Thyroid gland (tissue), 4 donors: ENCODE results near the gene KCNQ1.

Experiments
- CTCF ChIP-seq, 6 experiments: fragments of 200-600 bp in 3 of 6; fragments of 450-650 bp in 3 of 6; sonication (generic) in 3 of 6; IDR thresholded peaks; one replicate each; pipeline ENCODE4 v1.5.1; 2016 to 2019; ENCODE audit warnings: antibody characterized with exemption in 6 of 6, mild to moderate bottlenecking in 2 of 6, inconsistent platforms in 1 of 6, moderate library complexity in 1 of 6
- POLR2A ChIP-seq, 2 donors: fragments of 450-650 bp; IDR thresholded peaks; one replicate each; pipeline ENCODE4 v1.6.1; 2017; ENCODE audit warnings: antibody characterized with exemption in 2 of 2, mild to moderate bottlenecking in 2 of 2, moderate library complexity in 1 of 2

DNA sequence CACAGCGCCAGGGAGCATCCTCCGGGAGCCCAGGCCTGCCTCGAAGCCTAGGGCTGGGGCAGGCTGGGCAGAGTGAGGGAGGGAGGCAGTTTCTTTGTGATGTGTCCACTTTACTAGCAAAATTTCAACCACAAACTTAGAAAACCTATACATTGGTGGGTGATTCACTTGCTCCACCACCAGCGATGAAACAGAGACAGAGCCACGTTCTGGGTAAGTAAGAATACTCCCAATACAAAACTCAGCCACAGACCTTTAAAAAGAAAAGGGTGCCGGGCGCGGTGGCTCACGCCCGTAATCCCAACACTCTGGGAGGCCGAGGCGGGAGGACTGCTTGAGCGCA lies 418.4 kb downstream of the KCNQ1 start:
- no peak for TF ChIP-seq CTCF (IDR thresholded peaks at IDR 0.05)
- TF ChIP-seq POLR2A (IDR thresholded peaks at IDR 0.05), result no peak
